ENCODE results near the gene KRT14. TPM values are rescaled to one million over a fixed set of nuclear protein-coding genes. Genes with fewer than 3 reads are reported as not detected.
"Not testable (repeated sequence)": the region's sequence is repeated elsewhere in the genome, so short reads cannot be mapped to it uniquely, and the experiment has no call there.

Gene KRT14
- total RNA-seq, 1 experiment from 2014 or later: not detected

- no peak for DNase-seq (ENCODE audit: low read depth, low spot score)
- in situ Hi-C loops (cut with HindIII; ENCODE audit: low pct_unique_long_range_greater_than_20kb, low sequenced_read_pairs): no loop called here
Measured at GRCh38 chr17:41625602-41626001, 38.9 kb upstream of the KRT14 start.

DNA sequence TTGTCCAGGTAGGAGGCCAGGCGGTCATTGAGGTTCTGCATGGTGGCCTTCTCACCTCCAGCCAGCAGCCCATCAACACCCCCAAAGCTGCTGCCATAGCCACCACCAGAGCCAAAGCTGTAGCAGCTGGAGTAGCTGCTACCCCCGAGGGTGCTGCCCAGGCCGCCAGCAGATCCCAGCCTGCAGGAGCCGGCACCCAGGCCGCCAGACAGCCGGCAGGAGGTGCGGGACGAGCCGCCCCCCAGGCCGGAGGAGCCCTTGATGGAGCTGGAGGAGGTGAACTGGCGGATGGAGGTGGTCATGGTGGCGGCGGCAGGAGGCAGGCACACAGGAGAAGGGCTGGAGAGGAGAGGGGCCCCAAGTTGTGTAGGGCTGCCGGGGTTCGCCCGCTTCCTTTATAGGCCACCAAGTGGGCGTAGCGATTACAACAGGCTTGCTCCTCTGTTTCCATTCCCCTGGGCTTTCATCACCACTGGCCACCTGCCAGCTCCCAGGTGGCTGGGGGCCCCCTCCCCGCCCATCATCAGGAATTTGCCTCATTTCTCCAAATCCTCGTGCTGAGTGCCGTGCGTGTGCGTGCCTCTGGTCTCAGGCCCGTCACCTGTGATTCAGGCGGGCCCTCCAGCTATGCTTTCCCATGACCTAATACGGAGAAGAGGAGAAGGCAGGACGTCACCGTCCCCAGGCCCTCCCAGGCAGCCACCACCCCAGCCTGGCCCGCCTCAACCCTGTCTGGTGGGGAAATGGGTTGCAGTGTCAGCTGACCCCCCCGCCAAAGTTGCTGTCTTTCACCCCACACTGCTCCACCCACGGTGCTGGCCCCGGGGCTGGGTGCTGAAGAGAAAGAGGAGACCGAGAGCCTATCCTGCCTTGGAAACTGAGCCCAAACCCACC lies 37.8 kb upstream of the KRT14 start, which contains the start of gene KRT17:
KRT17 (minus strand) TSS at position 368 of the 894 bp plus-strand sequence; CDS start at position 302, 66 bp downstream.
- in situ Hi-C loops (cut with HindIII; ENCODE audit: low pct_unique_long_range_greater_than_20kb, low sequenced_read_pairs): no loop called here
- DNase-seq (ENCODE audit: low read depth, low spot score): no peak

- in situ Hi-C loops (cut with HindIII; ENCODE audit: low pct_unique_long_range_greater_than_20kb, low sequenced_read_pairs); DNase-seq (ENCODE audit: low read depth, low spot score): not testable (repeated sequence)
Measured at GRCh38 chr17:41623184-41623861, 36.6 kb upstream of the KRT14 start.

DNA sequence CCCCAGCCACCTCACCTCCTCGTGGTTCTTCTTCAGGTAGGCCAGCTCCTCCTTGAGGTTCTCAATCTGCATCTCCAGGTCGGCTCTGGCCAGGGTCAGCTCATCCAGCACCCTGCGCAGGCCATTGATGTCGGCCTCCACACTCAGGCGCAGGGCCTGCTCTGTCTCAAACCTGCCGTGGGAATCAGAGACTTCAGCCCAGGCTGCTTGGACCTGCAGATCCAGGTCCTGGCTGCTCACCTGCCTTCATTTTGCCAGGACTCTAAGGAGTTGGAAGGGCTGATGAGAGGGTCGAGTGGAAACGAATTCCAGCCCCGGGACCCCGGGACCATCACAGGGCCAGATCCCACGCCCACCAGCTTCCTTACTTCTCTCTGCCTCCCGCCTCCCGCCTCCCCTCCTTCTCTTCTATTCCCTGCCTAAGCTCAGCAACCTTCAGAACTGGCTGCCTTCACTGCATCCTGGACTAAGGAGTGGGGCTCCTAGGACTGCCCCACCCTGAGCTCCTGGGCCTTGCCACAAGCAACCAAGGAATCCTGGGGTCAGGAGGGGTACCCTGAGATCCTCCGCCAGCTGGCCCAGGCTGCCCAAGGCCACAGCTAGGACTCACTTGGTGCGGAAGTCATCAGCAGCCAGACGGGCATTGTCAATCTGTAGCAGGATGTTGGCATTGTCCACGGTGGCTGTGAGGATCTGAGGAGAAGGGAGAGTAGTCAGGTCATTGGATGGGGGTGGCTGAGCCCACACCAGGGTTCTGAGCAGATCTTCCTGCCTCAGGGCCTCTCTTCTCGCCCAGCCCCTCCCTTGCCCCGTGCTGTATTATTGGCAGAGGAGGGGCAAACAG lies 35.9 kb upstream of the KRT14 start:
- in situ Hi-C loops (cut with HindIII; ENCODE audit: low pct_unique_long_range_greater_than_20kb, low sequenced_read_pairs); DNase-seq (ENCODE audit: low read depth, low spot score): not testable (repeated sequence)

DNA sequence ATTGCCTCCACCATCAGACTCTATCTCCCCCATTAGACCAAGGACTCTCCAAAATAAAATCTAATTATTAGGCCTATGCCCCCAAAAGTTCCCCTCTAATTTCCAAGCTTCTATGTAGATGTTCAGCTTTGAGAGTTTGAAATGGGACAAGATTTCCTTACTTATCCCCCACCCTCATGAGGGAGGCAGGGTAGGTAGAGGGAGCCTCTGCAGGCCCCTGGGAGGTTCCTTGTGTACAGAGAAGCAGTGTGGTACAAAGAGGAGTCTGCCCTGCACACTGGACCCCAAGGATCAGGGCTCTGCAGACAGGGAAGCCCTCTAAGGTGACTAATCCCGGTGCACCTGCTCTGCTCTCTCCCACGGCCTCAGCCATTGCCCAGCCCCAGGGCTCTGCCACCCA lies 35.2 kb upstream of the KRT14 start:
- in situ Hi-C loops (cut with HindIII; ENCODE audit: low pct_unique_long_range_greater_than_20kb, low sequenced_read_pairs): no loop called here

DNA sequence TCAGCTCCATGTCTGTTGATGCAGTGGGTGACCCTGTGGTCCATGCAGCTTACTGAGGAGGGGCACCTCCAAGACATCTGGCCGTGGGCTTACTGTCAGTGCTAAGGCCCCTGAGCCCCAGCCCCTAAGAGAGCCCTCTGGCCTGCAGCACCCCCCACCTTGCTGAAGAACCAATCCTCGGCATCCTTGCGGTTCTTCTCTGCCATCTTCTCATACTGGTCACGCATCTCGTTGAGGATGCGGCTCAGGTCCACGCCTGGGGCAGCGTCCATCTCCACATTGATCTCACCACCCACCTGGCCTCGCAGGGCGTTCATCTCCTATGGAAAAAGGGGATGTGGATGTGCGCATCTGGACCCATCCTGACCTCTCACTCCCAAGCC lies 34.7 kb upstream of the KRT14 start:
- in situ Hi-C loops (cut with HindIII; ENCODE audit: low pct_unique_long_range_greater_than_20kb, low sequenced_read_pairs); DNase-seq (ENCODE audit: low read depth, low spot score): not testable (repeated sequence)

More for the DNA sequence above, 35.2 kb upstream of the KRT14 start:
- no peak for DNase-seq (ENCODE audit: low read depth, low spot score)

- in situ Hi-C loops (cut with HindIII; ENCODE audit: low pct_unique_long_range_greater_than_20kb, low sequenced_read_pairs): no loop called here
- no peak for DNase-seq (ENCODE audit: low read depth, low spot score)
Measured at GRCh38 chr17:41620583-41621434, 34.1 kb upstream of the KRT14 start.

GRCh38 chr17:41619927-41620582 lies 33.4 kb upstream of the KRT14 start:
- in situ Hi-C loops (cut with HindIII; ENCODE audit: low pct_unique_long_range_greater_than_20kb, low sequenced_read_pairs); DNase-seq (ENCODE audit: low read depth, low spot score): not testable (repeated sequence)

GRCh38 chr17:41619036-41619926 lies 32.6 kb upstream of the KRT14 start:
- in situ Hi-C loops (cut with HindIII; ENCODE audit: low pct_unique_long_range_greater_than_20kb, low sequenced_read_pairs): no loop called here
- no peak for DNase-seq (ENCODE audit: low read depth, low spot score)

GRCh38 chr17:41618341-41619035 lies 31.8 kb upstream of the KRT14 start:
- DNase-seq (ENCODE audit: low read depth, low spot score): no peak
- in situ Hi-C loops (cut with HindIII; ENCODE audit: low pct_unique_long_range_greater_than_20kb, low sequenced_read_pairs): no loop called here

DNA sequence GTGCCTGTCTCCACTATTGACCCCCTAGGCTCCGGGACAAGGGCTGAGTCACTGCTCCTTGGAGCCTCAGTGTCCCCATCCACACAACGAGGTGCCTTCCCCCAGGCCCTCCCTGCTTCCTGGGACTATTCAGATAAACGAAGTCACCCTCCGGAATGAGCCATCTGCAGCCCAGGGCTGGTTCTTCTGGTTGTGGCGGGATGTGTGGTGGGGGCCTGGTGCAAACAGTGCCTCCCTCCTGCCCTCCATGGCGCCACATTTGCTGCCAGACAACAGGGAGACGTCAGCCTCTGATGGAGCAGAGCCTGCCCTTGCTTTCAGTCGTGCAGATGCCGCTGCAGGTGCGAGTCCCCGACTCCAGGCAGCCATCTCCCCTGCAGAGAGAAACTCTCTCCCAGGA lies 31.0 kb upstream of the KRT14 start:
- DNase-seq (ENCODE audit: low read depth, low spot score): no peak
- in situ Hi-C loops (cut with HindIII; ENCODE audit: low pct_unique_long_range_greater_than_20kb, low sequenced_read_pairs): no loop called here

- no peak for DNase-seq (ENCODE audit: low read depth, low spot score)
- in situ Hi-C loops (cut with HindIII; ENCODE audit: low pct_unique_long_range_greater_than_20kb, low sequenced_read_pairs): no loop called here
Measured at GRCh38 chr17:41617136-41617535, 30.4 kb upstream of the KRT14 start.

- in situ Hi-C loops (cut with HindIII; ENCODE audit: low pct_unique_long_range_greater_than_20kb, low sequenced_read_pairs); DNase-seq (ENCODE audit: low read depth, low spot score): not testable (repeated sequence)
Measured at GRCh38 chr17:41616486-41616885, 29.8 kb upstream of the KRT14 start.

GRCh38 chr17:41615454-41615853 lies 28.8 kb upstream of the KRT14 start:
- no peak for DNase-seq (ENCODE audit: low read depth, low spot score)
- in situ Hi-C loops (cut with HindIII; ENCODE audit: low pct_unique_long_range_greater_than_20kb, low sequenced_read_pairs): no loop called here

- DNase-seq (ENCODE audit: low read depth, low spot score); in situ Hi-C loops (cut with HindIII; ENCODE audit: low pct_unique_long_range_greater_than_20kb, low sequenced_read_pairs): not testable (repeated sequence)
Measured at GRCh38 chr17:41614767-41615166, 28.1 kb upstream of the KRT14 start.
